SIG-M5 (cell line): ENCODE data around the gene CHN1.

Experiments
- DNase-seq: peaks from one replicate; lab custom pipeline; 2025; lab: John Stamatoyannopoulos, UW

CHN1 gene

DNA sequence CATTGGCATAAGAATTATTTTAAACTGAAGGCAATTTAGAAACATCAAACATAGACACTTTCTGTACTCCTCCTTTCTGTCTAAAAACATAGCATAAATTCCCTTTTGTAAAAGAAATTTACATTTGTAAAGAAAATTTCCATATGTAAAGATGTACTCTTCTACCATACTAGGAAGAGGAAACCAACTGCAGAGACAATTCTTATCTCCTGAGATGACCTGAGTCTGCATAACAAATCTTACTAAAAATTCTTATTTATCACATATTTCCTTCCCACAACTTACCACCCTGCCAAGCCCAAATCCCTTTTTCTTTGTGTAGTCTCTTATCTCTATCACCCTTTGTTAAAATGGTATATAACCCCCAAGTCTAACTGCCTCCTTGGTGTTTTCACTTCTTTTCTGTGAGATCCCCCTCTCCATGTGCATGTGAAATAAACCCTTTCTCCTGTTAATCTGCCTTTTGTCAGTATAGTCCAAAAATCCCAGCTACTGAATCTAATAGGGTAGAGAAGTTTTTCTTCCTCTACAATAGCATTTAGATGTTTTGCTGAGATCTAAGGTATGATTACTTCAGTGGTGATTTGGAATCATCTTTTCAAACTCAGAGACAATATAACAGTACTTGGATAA is 81.0 kb downstream of the CHN1 start:
- no peak for DNase-seq

DNA sequence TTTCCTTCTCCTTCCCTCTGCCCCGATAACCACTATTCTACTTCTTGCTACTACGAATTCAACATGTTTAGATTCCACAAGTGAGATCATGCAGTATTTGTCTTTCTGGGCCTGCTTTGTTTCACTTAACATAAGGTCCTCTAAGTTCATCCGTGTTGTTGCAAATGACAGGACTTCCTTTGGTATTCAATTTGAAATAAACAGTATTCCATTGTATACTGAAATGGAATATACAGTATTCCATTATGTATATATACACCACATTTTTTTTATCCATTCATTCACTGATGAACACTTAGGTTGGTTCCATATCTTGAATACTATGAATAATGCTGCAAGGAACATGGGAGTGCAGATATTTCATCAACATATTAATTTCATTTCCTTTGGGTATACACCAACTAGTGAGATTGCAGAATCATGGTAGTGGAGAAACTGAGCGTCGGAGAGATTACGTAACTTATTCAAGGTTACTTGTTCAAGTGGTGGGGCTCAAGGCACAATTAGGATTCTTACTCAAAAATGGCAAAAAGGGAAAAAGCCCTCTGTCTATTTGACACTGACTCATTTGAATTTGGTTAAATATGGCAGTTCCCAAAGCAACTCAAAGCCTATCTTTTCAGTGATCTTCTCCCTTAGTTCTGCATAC is 85.1 kb downstream of the CHN1 start:
- DNase-seq, result no peak

DNA sequence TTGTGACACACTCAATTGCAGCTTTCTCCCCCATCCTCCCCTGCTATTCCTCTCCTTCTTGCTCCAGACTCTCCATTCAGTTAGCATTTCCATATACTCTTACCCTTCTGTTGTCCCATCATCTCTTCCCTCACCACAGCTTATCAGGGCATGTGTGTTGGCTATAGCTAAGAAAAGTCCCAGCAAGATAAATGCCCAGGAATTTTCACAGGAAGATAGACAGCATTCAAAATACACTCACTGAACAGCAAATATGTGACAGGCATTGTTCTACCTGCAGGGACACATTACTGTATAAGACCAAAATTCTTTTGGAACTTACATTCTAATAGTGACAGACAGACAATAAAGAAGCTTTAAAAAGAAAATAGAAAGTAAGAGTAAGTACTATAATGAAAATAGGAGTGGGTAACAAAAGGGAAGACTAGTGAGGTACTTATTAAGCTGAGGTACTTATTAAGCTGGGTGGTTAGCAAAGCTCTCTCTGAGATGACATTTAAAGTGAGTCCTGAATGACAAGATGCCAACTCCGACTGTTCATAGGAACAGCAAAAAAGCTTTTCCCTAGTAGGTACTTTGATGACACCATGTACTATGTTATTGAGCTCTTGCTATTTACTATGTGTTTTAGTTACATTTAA is 86.2 kb downstream of the CHN1 start:
- no peak for DNase-seq

DNA sequence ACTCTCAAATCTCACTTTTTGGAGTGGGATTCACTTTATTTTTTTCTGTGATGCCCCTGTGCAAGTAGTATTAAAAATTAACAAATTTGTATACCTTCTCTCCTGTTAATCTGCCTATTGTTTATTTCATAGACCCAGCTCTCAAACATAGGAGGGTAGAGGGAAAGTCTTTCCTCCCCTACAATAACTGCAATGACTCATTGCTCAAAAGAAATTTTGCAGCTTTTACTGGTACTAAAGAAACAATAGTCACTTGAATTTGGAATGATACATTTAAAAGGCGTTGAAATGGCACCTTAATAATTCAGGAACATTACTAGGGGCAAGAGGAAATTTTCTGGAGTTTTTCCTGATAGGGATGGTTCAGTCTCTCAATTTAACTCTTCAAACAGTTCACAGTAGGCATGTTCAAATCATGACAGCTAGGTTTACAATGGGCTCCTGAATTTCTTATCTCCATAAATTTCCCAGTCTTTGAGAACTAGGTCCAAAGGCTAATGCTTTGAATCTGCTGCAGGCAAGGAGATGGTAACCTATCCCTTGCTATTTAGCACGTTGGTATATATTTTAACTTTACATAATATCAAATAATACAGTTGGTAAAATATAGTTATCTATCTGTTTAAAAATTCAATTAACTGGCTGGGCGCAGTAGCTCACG is 88.8 kb downstream of the CHN1 start:
- DNase-seq, result no peak

DNA sequence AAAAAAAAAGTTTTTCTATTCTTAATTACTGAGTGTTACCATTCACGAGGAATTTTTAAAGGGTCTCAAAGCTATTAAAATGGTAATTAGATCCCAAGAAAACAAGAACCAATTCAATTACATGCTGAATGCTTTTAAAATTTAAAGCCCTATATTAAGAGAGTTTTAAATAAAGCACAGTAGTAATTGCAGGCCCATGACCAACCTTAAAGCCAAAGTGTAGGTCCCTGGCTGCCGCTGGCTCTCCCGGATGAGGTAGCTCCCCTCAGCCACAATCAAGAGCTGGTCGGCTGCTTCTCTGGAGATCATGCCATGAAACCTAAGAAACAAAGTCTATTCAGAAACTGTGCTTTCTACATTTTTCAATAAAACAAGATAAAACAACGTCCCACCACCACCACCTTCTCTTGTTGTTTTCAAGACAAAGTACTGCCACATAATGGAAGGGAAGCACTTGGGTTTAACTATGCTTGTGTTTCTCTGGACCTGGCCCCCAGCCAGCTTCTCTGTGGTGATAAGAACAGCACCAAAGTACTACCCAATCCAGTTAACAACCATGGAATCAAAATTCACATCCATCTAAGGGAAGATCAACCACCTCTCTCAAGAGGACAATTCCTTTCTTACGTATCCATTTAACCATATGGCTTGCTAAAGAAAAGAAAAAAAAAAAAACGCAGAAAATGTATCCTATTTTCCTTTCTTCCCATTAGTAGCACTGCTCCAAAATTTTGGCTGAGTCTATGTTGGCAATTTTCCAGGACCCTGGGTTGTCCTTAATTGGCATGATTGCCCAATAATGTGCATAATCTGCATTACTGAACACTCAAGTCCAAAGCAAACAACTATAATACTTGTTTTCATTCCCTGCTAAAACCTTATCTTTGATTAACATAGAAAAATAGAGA is 90.1 kb downstream of the CHN1 start:
- DNase-seq, result no peak

DNA sequence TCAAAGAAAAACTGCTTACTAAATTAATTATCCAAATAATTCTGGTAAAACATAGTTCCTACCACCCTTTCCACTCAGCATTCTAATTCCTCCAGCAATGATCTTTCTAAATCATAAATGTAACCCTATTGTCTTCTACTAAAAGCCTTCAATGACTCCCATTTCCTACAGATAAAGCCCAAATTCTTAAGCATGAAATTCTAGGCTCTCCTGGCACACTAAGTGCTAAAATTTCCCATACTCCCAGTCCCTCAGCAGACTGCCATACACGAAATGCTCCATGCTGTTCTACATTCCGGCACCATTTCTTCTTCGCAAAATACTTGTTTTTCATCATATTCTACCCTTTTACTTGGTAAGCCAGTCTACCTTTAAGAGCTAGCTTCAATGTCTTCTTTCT is 96.9 kb downstream of the CHN1 start:
- DNase-seq, result no peak

DNA sequence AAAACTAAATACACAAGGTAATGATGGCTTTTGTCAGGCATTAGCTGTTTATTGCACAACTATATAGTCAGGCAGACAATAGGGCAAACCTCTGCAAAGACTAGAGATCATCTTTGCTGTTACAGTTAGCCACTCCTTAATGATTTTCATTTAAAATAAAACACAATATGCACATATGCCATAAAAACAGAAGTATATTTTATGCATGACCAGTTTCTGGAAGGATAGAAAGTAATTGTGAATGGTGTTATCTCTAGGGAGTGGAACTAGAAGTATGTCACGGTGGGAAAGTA is 102.0 kb downstream of the CHN1 start:
- DNase-seq, result no peak

DNA sequence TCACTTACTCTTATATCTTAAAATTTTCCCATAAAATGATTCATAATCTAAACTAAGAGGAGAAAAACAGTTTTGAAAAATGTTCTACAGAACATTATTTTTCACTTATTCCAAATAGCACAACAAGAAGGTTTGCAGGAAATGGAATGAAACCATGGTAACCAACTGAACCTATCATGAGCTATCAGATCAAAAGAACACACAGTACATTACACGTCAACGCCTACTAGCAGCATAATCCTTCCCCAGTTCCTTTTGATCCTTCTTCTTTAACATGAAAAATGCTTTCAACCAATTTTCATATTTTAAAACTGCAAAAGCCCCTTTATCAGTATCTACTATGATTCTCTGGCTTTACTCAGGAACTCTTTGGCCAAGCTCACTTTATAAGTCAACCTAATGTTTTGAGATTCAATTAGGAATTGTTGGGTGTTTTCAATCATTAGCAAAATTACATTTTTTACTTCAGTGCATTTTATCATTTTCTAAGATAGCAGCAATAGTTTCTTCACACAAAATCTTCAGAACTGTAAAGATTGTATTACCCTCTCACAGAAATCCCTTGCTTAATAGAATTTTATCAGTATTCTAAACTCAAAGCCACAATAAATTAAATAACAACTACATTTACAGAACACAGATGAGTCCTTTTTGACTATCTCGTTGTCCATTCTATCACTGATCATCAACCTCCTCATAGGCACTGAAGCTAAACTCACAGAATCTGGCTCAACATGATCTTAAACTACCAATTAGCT is 102.5 kb downstream of the CHN1 start:
- DNase-seq, result no peak

DNA sequence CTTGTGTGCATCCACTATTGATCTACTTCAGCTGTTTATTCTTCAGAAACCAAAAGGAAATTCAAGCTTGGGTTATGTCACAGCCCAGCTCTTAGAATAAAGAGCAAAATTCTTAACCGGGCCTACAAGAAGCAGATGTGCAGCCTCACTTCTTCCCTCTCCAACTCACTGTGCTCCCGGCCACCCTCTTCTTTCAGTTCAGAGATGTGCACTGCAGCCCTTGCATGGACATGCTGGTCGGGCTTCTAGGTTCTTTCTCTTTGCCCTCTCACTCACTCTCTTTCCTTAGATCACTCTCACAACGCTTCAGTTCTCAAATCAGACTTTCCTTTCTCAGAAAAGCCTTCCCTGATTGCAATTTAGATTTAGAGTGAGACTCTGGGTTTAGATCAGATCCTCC is 104.1 kb downstream of the CHN1 start:
- no peak for DNase-seq

DNA sequence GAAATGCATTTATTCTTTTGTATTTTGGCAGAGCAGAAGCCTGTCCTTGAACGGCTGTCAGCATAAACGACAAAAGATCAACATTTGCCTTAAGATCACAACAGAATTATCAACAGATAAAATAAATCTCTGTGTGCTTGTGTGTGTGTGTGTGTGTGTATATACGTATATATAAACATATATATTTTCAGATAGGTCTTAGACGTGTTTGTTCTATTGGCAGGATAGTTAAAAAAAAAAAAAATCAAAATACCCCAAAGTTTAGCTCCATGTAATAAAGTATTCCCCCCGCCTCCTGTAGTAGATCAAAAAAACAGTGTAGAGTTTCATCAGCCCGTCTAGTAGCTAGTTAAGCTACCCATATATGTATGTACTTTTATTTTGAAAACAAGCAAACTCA is 107.9 kb downstream of the CHN1 start:
- no peak for DNase-seq

DNA sequence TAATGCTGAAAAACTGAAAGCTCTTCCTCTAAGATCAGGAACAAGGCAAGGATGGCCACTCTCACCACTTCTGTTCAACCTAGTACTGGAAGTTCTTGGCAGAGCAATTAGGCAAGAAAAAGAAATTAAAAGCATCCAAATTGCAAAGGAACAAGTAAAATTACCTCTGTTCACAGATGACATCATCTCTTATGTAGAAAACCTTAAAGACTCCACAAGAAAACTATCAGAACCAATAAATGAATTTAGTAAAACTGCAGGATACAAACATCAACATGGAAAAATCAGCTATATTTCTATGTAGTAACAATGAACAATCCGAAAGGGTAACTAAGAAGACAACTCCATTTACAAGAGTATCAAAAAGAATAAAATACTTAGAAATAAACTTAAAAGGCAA is 112.2 kb downstream of the CHN1 start:
- no peak for DNase-seq

DNA sequence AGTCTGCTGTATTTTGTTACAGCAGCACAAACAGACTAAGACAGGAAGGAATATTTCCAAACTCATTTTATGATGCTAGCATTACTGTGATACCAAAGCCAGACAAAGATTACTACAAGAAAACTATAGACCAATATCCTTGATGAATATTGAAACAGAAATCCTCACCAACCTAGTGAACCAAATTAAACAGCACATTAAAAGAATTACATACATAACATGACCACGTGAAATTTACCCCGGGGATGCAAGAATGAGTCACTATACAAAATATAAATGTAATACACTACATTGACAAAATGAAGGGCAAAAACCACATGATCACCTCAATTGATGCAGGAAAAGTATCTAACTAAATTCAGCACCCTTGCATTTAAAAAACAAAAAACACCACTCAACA is 112.6 kb downstream of the CHN1 start:
- DNase-seq, result no peak

DNA sequence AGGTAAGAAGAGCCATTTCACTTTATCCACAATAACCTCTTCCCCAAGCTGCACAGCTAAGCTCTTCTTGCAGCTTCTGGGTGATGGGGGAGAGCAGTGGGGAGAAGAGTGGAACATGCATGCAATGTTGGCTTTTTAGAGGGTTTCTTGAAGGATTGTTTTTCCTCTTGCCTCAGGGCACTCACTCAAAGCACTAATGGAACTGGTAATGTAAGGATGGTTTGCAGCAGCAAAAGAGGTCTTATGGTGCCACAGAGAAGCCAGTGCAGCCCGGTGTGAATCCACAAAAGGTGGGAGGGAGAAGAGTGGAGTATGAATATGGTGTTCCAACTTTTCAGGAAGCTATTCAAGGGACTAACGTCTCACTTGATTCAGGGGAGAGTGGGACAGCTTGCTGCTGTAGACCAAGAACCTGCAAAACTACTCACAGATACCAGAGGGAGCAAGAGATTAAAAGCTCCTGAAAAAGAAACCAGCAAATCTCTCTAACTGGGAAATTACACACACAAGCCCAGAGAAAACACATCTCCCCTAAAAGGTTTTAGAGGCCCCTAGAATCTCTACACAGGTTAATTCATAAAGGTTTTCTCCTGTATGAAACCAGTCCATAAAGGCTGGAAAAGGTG is 116.4 kb downstream of the CHN1 start:
- DNase-seq, result no peak

DNA sequence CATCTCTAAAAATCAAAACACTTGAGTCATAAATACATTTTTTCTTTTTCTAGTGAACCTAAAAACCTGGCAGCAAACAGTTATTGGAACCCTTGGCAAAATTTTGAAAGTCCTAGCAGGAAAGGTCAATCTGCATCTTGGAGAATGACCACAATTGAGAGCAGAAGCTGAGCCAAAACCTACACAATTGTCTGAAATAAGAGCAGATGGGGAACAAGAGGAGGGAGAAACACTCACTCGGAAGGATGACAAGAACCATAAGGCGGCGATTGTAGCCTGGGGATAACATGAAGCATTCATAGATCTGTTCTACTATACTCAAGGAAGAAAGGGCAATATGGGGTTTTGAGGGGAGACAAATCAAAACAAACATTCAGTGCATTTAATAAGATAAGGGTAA is 117.0 kb downstream of the CHN1 start:
- DNase-seq, result no peak

DNA sequence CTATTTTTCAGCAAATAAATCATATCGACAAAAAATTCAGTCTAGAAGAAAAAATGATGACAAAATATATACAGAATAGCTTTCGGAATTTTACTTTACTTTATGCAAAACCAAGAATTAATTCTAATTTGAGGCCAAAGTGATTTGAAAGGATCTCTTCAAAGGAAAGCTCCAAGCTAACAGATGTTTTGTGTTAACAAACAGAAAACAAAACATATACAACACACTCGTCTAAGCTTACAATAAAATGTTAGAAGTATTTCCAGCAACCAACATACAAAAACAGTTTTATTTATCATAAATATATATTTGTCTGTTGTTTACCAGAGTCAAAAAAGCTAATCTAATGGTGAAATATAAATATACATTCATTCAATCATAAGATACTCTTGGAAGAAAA is 122.8 kb downstream of the CHN1 start:
- no peak for DNase-seq

DNA sequence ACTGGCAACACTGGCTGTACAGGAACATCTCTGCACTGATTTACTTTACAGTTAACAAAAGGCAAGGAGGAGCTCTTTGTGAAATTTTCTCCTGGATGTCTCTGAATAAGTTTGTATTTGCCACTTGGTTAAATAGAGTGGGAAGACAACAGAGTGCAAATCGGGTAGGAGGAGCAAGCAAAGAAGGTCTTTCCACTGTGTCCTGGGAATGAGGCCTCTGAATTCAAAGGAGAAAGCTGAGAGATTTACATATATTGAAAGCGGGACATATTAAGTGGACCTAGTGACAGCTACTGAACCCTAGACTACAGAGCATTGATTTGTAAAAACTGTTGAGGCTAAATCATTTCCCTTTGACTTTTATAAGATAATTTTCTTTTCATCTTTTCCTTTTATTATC is 123.5 kb downstream of the CHN1 start:
- no peak for DNase-seq

DNA sequence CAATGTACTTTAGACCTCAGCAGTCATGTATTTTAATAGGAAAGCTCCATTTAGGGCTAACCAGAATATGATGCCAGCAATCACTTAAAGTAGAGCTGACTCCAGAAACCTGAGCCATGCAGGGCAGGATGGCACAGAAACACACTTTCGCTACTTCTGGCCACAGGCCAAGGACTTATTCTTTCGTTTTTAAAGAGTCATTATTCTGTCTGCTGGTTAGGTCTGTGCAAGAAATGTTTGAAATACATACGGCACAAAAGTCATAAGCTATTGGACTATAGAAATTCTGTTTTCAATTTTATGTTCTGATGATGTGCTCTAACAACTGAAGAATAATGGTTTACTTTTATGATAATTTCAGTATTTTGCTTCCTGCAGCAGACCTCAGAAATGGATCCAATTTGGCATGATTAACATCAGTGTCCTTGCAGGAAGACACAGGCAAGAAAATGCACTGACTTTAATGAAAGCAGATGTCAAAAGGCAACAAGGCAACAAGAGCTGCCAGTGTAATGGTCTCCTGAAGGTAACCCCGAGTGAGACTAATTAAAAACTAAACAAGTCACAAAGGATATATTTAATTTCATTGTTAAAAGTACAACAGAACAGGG is 126.5 kb downstream of the CHN1 start:
- no peak for DNase-seq

DNA sequence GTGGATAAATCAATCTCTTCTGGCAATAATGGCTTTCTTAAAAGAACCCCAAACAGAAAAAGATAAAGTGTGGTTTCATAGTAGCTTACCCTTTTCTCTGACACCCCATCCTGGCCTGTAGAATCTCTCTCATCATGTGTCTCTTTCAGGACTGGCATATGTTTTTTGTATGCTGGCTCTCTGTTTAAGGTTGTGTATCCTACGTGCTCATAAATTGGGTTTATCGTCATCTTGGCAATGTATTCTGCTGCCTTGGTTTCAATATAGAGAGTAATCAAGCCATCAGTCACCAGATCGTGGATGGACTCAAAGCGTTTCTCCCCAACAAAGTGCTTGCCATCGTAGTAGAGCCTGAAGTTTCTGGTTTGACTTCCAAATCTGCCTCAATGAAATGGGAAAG is 127.4 kb downstream of the CHN1 start:
- DNase-seq, result no peak

DNA sequence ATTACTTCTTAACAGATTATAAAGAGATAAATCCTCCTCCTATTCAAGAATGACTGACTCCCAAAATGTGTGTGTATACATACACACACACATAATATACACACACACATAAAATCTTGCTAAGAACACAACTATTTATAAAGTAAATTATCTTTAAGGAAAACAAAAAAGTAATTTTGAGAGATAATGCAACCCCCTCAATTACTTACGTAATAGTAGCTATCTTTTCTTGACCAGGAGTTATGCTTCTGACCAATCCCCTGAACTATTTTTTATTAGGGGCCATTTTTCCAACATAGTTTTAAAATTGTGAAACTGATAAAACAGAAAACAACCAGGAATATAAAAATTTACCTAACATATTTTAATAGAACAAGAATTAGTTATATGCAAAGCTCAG is 127.9 kb downstream of the CHN1 start:
- DNase-seq, result no peak

DNA sequence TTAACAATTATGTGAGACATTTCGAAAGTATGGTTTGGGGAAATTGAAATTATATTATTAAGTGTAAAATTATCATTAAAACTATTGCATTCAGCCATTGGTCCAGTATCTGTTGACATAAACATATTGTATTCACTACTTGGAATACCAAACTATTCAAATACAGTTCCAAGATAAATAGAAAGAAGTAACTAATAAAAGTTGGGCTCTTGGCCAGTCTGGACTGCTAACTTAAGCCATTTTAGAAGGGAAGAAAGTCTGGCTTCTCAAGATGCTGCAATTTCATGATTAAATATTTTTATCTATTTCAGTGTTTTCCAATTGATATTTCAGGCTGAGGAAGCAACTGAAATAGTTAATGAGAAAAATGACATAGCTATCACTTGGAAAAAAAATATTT is 131.1 kb downstream of the CHN1 start:
- DNase-seq, result no peak

DNA sequence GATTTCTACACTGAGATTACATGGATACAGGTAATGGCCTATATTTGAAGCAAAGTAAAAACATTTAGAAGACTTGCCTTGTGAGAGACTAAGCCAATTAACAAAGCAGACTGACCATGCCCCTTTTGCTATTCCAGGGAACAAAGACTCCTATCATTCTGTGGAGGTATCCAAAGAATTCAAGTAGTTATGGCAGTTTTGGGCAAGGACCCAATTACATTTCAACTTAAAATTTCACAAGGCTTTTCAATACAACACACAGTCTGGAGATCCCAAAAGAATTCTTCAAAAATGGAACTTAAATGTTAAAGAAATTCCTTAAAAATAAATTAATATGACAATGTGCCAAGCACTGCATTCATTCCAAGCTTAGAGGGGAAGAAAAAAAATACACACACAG is 131.7 kb downstream of the CHN1 start:
- DNase-seq, result no peak
